Hematopoietic multipotent progenitor cell treated with erythropoietin and hydrocortisone succinate and interleukin-3 and kit ligand, for 15 days (in vitro differentiated cells): Measurements from ENCODE around the gene EDIL3.
"Not testable (repeated sequence)": the region's sequence is repeated elsewhere in the genome, so short reads cannot be mapped to it uniquely, and the experiment has no call there.

Experiments
- DNase-seq: peaks from one replicate; pipeline ENCODE4 v3.0.0-alpha.2; 2015; ENCODE audit warnings: low spot score

EDIL3 gene

GRCh38 chr5:84298628-84299027 is 86.1 kb downstream of the EDIL3 start:
- no peak for DNase-seq

GRCh38 chr5:84297641-84298040 is 87.0 kb downstream of the EDIL3 start:
- not testable (repeated sequence) for DNase-seq

- DNase-seq: no peak
These were observed 91.7 kb downstream of the EDIL3 start for GRCh38 chr5:84292788-84293653.

- DNase-seq: no peak
These were observed 92.6 kb downstream of the EDIL3 start for GRCh38 chr5:84292000-84292642.

GRCh38 chr5:84290673-84291072 is 94.0 kb downstream of the EDIL3 start:
- DNase-seq: no peak

GRCh38 chr5:84290161-84290560 is 94.5 kb downstream of the EDIL3 start:
- no peak for DNase-seq

GRCh38 chr5:84287951-84288350 is 96.7 kb downstream of the EDIL3 start:
- DNase-seq: no peak

GRCh38 chr5:84286662-84287061 is 98.0 kb downstream of the EDIL3 start:
- DNase-seq: no peak

- no peak for DNase-seq
These were observed 98.7 kb downstream of the EDIL3 start for GRCh38 chr5:84285641-84286637.

GRCh38 chr5:84281383-84281782 is 103.3 kb downstream of the EDIL3 start:
- DNase-seq: no peak

- DNase-seq: no peak
These were observed 105.4 kb downstream of the EDIL3 start for GRCh38 chr5:84279234-84279633.

GRCh38 chr5:84275609-84276008 is 109.1 kb downstream of the EDIL3 start:
- no peak for DNase-seq

- no peak for DNase-seq
These were observed 109.9 kb downstream of the EDIL3 start for GRCh38 chr5:84274585-84275468.

- DNase-seq: no peak
These were observed 111.2 kb downstream of the EDIL3 start for GRCh38 chr5:84273517-84273883.

GRCh38 chr5:84272771-84273516 is 111.7 kb downstream of the EDIL3 start:
- DNase-seq: no peak

- no peak for DNase-seq
These were observed 118.7 kb downstream of the EDIL3 start for GRCh38 chr5:84265739-84266550.

- no peak for DNase-seq
These were observed 119.5 kb downstream of the EDIL3 start for GRCh38 chr5:84265130-84265529.

GRCh38 chr5:84260939-84261338 is 123.7 kb downstream of the EDIL3 start:
- no peak for DNase-seq

- DNase-seq: no peak
These were observed 124.5 kb downstream of the EDIL3 start for GRCh38 chr5:84260140-84260539.
